Measurements from ENCODE around the gene PTPRN. TPM values are rescaled to one million over a fixed set of nuclear protein-coding genes. Genes with fewer than 3 reads are reported as not detected.

The PTPRN gene
- total and polyA plus RNA-seq, 9 of the 15 experiments (the other 6 are each of a cell fraction or from before 2014, with no cell fraction given), result 0.15 to 2.4 (median 0.43) TPM; not detected in 1

GRCh38 chr2:219277703-219278654 is 31.2 kb downstream of the PTPRN start:
- DNase-seq (ENCODE audit: extremely low read depth in 1 of 4, low spot score in 3 of 4) (peak; percentile 61 to 81 (median 64)), FAIRE-seq (peak; percentile 82), ATAC-seq (peak; percentile 26)
- H3K9me3 ChIP-seq (replicated peaks; ENCODE audit: control insufficient read depth, insufficient read depth, low read depth, low read length), result no peaks in the 10 kb centered on the region
- H3K4me1 ChIP-seq (replicated peaks in 1 of 2; ENCODE audit: control insufficient read depth in 2 of 2, insufficient read depth in 2 of 2, low read length in 2 of 2), result peaks cover 42 to 54% of the 10 kb centered on the region in 2 experiments
- no peaks in the 10 kb centered on the region for H4K20me1 ChIP-seq (replicated peaks; ENCODE audit: control insufficient read depth, insufficient read depth, low read length)
- peak overlapping the region; percentile 87 for H3K27ac ChIP-seq (ENCODE audit: extremely low read depth, low read depth, low read length)
- H3K27me3 ChIP-seq (ENCODE audit: control insufficient read depth in 2 of 2, insufficient read depth in 2 of 2, low read length in 2 of 2), result no peaks in the 10 kb centered on the region
- no peaks in the 10 kb centered on the region for H3K36me3 ChIP-seq (ENCODE audit: control insufficient read depth, insufficient read depth, low read length)
- H3K9ac ChIP-seq (ENCODE audit: insufficient read depth in 1 of 2, low read depth in 2 of 2, low read length in 2 of 2), result peak overlapping the region; percentile 80 to 84
- in situ Hi-C loops (cut with MboI) (no loop called here), intact Hi-C loops (cut with micrococcal nuclease) (loop anchor here (2.0 to 5.0 kb wide), 2 partner anchors 25 to 319 kb away; partner anchors contain the start of genes STK11IP, TUBA4A and TUBA4B)
- no peaks in the 10 kb centered on the region for H3K79me2 ChIP-seq (ENCODE audit: control insufficient read depth, insufficient read depth, low read length)
- peak overlapping the region; percentile 32 for H3K4me3 ChIP-seq
- peak overlapping the region; percentile 96 for H2AFZ ChIP-seq (ENCODE audit: low read depth, low read length)
- peaks cover 5% of the 10 kb centered on the region for H3K9me1 ChIP-seq (ENCODE audit: control insufficient read depth, insufficient read depth, low read length)
- POLR2A ChIA-PET, result interaction anchor here (0.7 to 1.6 kb wide), 7 partner anchors 15 to 144 kb away, joined by 3 to 8 read pairs (median 5); partner anchors contain the start of genes CNPPD1, TUBA4A and TUBA4B
- peak overlapping the region; percentile 74 for H3K4me2 ChIP-seq (ENCODE audit: insufficient read depth, low read length)
- 24% methylated on average over 19 of the region's 25 CpGs for WGBS (ENCODE audit: insufficient coverage, low coverage, missing lambda C conversion rate)
- CTCF ChIA-PET (ENCODE audit: low intra/inter-chr PET ratio), result interaction anchor here (4.3 kb wide), 1 partner anchor 17 kb away, joined by 28 read pairs; no protein-coding TSS in a partner anchor
- no TSS peak for BruUV-seq (replicated peaks)
- 0 out of 2 replicates have a peak, but pooled peaks have one; percentile 7 for TF ChIP-seq DEAF1 (CRISPR knock-in tag; IDR thresholded peaks at IDR 0.05)
- TF ChIP-seq CBX8 (IDR thresholded peaks at IDR 0.05; ENCODE audit: borderline replicate concordance, extremely low read depth, low read depth, low read length, poor library complexity, severe bottlenecking), result no peak
- peak in 1 of 2 experiments; percentile 38; a peak in 1 of 4 replicates for TF ChIP-seq TEAD1 (CRISPR knock-in tag; IDR thresholded peaks at IDR 0.05)
- no peak for TF ChIP-seq TFAM (CRISPR knock-in tag; conservative IDR thresholded peaks at IDR 0.05)
- TF ChIP-seq CHD2 (IDR thresholded peaks at IDR 0.05; ENCODE audit: low read depth, low read length), result no peak
- TF ChIP-seq SMC3 (conservative IDR thresholded peaks at IDR 0.05; ENCODE audit: insufficient read depth, low read depth, low read length), result peak; percentile 48; the same call in 1 of the 2 replicates
- TF ChIP-seq ZFP91 (CRISPR knock-in tag; IDR thresholded peaks at IDR 0.05), result no peak
- TF ChIP-seq NRF1 (conservative IDR thresholded peaks at IDR 0.05 in 1 of 2, IDR thresholded peaks at IDR 0.05 in 1 of 2), result 0 out of 4 replicates have a peak, but pooled peaks of 1 of the 2 experiments have one; percentile 34
- TF ChIP-seq KAT7 (CRISPR knock-in tag; IDR thresholded peaks at IDR 0.05; ENCODE audit: borderline replicate concordance), result 0 out of 2 replicates have a peak, but pooled peaks have one; percentile 24
- TF ChIP-seq JUND (IDR thresholded peaks at IDR 0.05; ENCODE audit: borderline replicate concordance, low read depth, low read length), result no peak
- TF ChIP-seq JUND (tag; IDR thresholded peaks at IDR 0.05; ENCODE audit: borderline replicate concordance, low read depth, low read length), result peak; percentile 39; the same call in 1 of the 3 replicates
- peak; percentile 2 for TF ChIP-seq MEIS2 (IDR thresholded peaks at IDR 0.05; ENCODE audit: partially characterized antibody)
- TF ChIP-seq CREM (IDR thresholded peaks at IDR 0.05; ENCODE audit: low read depth), result peak; percentile 49
- 0 out of 2 replicates have a peak, but pooled peaks have one; percentile 65 for TF ChIP-seq TFAP4 (CRISPR knock-in tag; IDR thresholded peaks at IDR 0.05; ENCODE audit: borderline replicate concordance)
- no peak for TF ChIP-seq MEF2A (IDR thresholded peaks at IDR 0.05; ENCODE audit: control insufficient read depth, low read depth, low read length)
